ENCODE measurements around the gene CUEDC2. TPM values are rescaled to one million over a fixed set of nuclear protein-coding genes. Genes with fewer than 3 reads are reported as not detected.

CUEDC2 gene
- total RNA-seq, 4 donors from 2014 or later, result 5.2 to 35.2 (median 33.5) TPM

DNA sequence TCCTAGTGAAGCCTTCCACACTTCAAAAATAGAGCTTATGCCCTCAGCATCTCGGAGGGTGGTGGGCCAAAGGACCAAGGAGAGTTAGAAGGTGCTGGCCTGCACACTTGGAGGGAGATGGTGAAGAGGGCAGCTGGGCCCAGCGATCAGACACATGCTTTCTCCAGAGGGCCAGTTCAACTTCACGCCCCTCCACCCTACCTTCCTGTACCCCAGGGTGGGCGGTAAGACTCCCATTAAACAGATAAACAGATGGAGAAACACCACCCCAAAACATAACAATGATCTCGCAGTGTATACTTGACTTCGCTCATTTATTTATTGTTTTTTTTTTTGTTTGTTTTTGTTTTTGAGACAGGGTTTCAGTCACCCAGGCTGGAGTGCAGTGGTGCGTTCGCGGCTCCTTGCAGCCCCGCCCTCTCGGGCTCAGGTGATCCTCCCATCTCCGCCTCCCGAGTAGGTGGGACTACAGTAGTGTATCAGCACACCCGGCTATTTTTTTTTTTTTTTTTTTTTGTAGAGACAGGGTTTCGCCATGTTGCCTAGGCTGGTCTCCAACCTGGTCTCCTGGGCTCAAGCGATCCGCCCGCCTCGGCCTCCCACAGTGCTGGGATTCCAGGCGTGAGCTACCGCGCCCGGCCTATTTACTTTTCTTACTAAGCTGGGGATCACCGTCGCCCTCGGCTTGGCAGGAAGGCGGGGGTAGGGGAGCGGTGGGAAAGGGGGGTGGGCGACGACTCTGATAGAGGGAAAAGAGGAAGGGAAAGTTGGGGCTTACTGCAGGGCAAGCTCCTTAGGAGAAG is 17.1 kb upstream of the CUEDC2 start:
- TF ChIP-seq EP300 (IDR thresholded peaks at IDR 0.05; ENCODE audit: low read depth) (no peak), POLR2A (IDR thresholded peaks at IDR 0.05) (no peak), POLR2AphosphoS5 (IDR thresholded peaks at IDR 0.05) (no peak)
- TF ChIP-seq, protein P1, sequence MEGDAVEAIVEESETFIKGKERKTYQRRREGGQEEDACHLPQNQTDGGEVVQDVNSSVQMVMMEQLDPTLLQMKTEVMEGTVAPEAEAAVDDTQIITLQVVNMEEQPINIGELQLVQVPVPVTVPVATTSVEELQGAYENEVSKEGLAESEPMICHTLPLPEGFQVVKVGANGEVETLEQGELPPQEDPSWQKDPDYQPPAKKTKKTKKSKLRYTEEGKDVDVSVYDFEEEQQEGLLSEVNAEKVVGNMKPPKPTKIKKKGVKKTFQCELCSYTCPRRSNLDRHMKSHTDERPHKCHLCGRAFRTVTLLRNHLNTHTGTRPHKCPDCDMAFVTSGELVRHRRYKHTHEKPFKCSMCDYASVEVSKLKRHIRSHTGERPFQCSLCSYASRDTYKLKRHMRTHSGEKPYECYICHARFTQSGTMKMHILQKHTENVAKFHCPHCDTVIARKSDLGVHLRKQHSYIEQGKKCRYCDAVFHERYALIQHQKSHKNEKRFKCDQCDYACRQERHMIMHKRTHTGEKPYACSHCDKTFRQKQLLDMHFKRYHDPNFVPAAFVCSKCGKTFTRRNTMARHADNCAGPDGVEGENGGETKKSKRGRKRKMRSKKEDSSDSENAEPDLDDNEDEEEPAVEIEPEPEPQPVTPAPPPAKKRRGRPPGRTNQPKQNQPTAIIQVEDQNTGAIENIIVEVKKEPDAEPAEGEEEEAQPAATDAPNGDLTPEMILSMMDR (IDR thresholded peaks at IDR 0.05), result no peak
- Histone ChIP-seq H3K36me3 (no peaks in the 10 kb centered on the region), H3K9me3 (no peaks in the 10 kb centered on the region), H3K27me3 (no peaks in the 10 kb centered on the region), H3K4me1 (peaks cover 4 to 16% (median 9%) of the 10 kb centered on the region in 4 donors), H3K4me3 (peak overlapping the region; percentile 38 to 78 (median 74)), H3K27ac (peak overlapping the region; percentile 88 to 93 (median 91))
- in situ Hi-C loops (cut with MboI; ENCODE audit: low pct_ligation_motif_present in 1 of 4, low pct_unique_long_range_greater_than_20kb in 1 of 4, low sequenced_read_pairs in 3 of 4) (no loop called here), intact Hi-C loops (cut with DNase I; ENCODE audit: low total_unique reads) (no loop called here)
- DNase-seq, result peak; percentile 91
- 9 to 32% methylated on average over 5 to 30 of the region's 30 CpGs for WGBS, 2 donors (ENCODE audit: low coverage in 1 of 2)

- intact Hi-C loops (cut with DNase I; ENCODE audit: low total_unique reads), result no loop called here
- no peaks in the 10 kb centered on the region for H3K36me3 ChIP-seq
- no peak overlapping the region for H3K4me3 ChIP-seq
- H3K27ac ChIP-seq, result no peak overlapping the region
- peaks cover 0 to 4% (median 3%) of the 10 kb centered on the region in 4 donors for H3K4me1 ChIP-seq
- H3K9me3 ChIP-seq, result no peaks in the 10 kb centered on the region
- DNase-seq, result no peak
- TF ChIP-seq POLR2AphosphoS5 (IDR thresholded peaks at IDR 0.05) (no peak), POLR2A (IDR thresholded peaks at IDR 0.05) (no peak), EP300 (IDR thresholded peaks at IDR 0.05; ENCODE audit: low read depth) (no peak)
- TF ChIP-seq, protein P1 (IDR thresholded peaks at IDR 0.05), result no peak
- H3K27me3 ChIP-seq, result no peaks in the 10 kb centered on the region
- 77 to 85% methylated on average over 2 of the region's 2 CpGs for WGBS, 2 donors (ENCODE audit: low coverage in 1 of 2)
- in situ Hi-C loops (cut with MboI; ENCODE audit: low pct_ligation_motif_present in 1 of 4, low pct_unique_long_range_greater_than_20kb in 1 of 4, low sequenced_read_pairs in 3 of 4), result no loop called here
Measured at GRCh38 chr10:102444851-102445250, 12.5 kb upstream of the CUEDC2 start.

GRCh38 chr10:102438374-102438773 is 6.0 kb upstream of the CUEDC2 start:
- intact Hi-C loops (cut with DNase I; ENCODE audit: low total_unique reads), result no loop called here
- Histone ChIP-seq H3K9me3 (no peaks in the 10 kb centered on the region), H3K27ac (no peak overlapping the region), H3K4me3 (no peak overlapping the region), H3K27me3 (peaks cover 21% of the 10 kb centered on the region), H3K36me3 (no peaks in the 10 kb centered on the region), H3K4me1 (peaks cover 0 to 21% (median 3%) of the 10 kb centered on the region in 4 donors)
- TF ChIP-seq POLR2AphosphoS5 (IDR thresholded peaks at IDR 0.05) (no peak), EP300 (IDR thresholded peaks at IDR 0.05; ENCODE audit: low read depth) (no peak), POLR2A (IDR thresholded peaks at IDR 0.05) (no peak)
- TF ChIP-seq, protein P1 (IDR thresholded peaks at IDR 0.05), result no peak
- no peak for DNase-seq
- in situ Hi-C loops (cut with MboI; ENCODE audit: low pct_ligation_motif_present in 1 of 4, low pct_unique_long_range_greater_than_20kb in 1 of 4, low sequenced_read_pairs in 3 of 4), result no loop called here
- WGBS, 2 donors (ENCODE audit: low coverage in 1 of 2), result 85 to 100% methylated on average over 1 of the region's 1 CpG

DNA sequence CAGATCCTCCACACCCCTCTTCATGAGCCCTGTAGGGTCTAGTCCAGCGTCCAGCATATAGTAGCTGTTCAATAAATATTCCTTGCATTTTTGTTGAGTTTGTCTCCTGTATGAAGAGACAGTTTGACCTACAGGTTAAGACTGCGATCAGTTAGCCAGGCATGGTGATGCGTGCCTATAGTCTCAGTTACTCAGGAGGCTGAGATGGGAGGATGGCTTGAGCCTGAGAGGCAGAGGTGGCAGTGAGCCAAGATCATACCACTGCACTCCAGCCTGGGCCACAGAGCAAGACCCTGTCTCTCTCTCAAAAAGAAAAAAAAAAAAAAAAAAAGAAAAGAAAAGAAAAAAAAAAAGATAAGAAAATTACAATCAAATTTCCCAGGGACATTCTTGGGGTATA is 5.1 kb upstream of the CUEDC2 start:
- in situ Hi-C loops (cut with MboI; ENCODE audit: low pct_ligation_motif_present in 1 of 4, low pct_unique_long_range_greater_than_20kb in 1 of 4, low sequenced_read_pairs in 3 of 4), result no loop called here
- Histone ChIP-seq H3K4me3 (no peak overlapping the region), H3K27ac (no peak overlapping the region), H3K4me1 (peaks cover 0 to 29% (median 5%) of the 10 kb centered on the region in 4 donors), H3K36me3 (no peaks in the 10 kb centered on the region), H3K27me3 (peaks cover 23% of the 10 kb centered on the region), H3K9me3 (no peaks in the 10 kb centered on the region)
- TF ChIP-seq EP300 (IDR thresholded peaks at IDR 0.05; ENCODE audit: low read depth) (no peak), POLR2AphosphoS5 (IDR thresholded peaks at IDR 0.05) (no peak), POLR2A (IDR thresholded peaks at IDR 0.05) (no peak)
- intact Hi-C loops (cut with DNase I; ENCODE audit: low total_unique reads), result no loop called here
- DNase-seq, result no peak
- WGBS, 2 donors (ENCODE audit: low coverage in 1 of 2), result 100% methylated on average over 3 of the region's 3 CpGs; no CpG with 5 or more reads in 1 of the 2 donors

Measured in transverse colon (tissue), 4 donors.